ENCODE data around the gene ADAMTS9.

ADAMTS9 gene

GRCh38 chr3:64686446-64686908 is 1.3 kb downstream of the ADAMTS9 start:
- peak; percentile 56 for DNase-seq (ENCODE audit: low spot score)

GRCh38 chr3:64685800-64686445 is 1.9 kb downstream of the ADAMTS9 start:
- peak; percentile 67 for DNase-seq (ENCODE audit: low spot score)

GRCh38 chr3:64685331-64685799 is 2.4 kb downstream of the ADAMTS9 start:
- no peak for DNase-seq (ENCODE audit: low spot score)

GRCh38 chr3:64684715-64685261 is 3.0 kb downstream of the ADAMTS9 start:
- no peak for DNase-seq (ENCODE audit: low spot score)

- DNase-seq (ENCODE audit: low spot score): no peak
Measured at GRCh38 chr3:64681827-64682226, 6.0 kb downstream of the ADAMTS9 start.

- no peak for DNase-seq (ENCODE audit: low spot score)
Measured at GRCh38 chr3:64681015-64681414, 6.8 kb downstream of the ADAMTS9 start.

- DNase-seq (ENCODE audit: low spot score): no peak
Measured at GRCh38 chr3:64680334-64680733, 7.5 kb downstream of the ADAMTS9 start.

- DNase-seq (ENCODE audit: low spot score): no peak
Measured at GRCh38 chr3:64677961-64678716, 9.7 kb downstream of the ADAMTS9 start.

- DNase-seq (ENCODE audit: low spot score): no peak
Measured at GRCh38 chr3:64676831-64677230, 11.0 kb downstream of the ADAMTS9 start.

GRCh38 chr3:64675687-64676247 is 12.0 kb downstream of the ADAMTS9 start:
- DNase-seq (ENCODE audit: low spot score): no peak

GRCh38 chr3:64674591-64675076 is 13.2 kb downstream of the ADAMTS9 start:
- no peak for DNase-seq (ENCODE audit: low spot score)

GRCh38 chr3:64673159-64673715 is 14.6 kb downstream of the ADAMTS9 start:
- DNase-seq (ENCODE audit: low spot score): no peak

GRCh38 chr3:64668582-64669510 is 19.0 kb downstream of the ADAMTS9 start:
- DNase-seq (ENCODE audit: low spot score): no peak

GRCh38 chr3:64667887-64668581 is 19.8 kb downstream of the ADAMTS9 start:
- no peak for DNase-seq (ENCODE audit: low spot score)

- DNase-seq (ENCODE audit: low spot score): no peak
Measured at GRCh38 chr3:64667138-64667537, 20.7 kb downstream of the ADAMTS9 start.

GRCh38 chr3:64666171-64666588 is 21.6 kb downstream of the ADAMTS9 start:
- no peak for DNase-seq (ENCODE audit: low spot score)

- DNase-seq (ENCODE audit: low spot score): no peak
Measured at GRCh38 chr3:64664397-64664796, 23.4 kb downstream of the ADAMTS9 start.

- no peak for DNase-seq (ENCODE audit: low spot score)
Measured at GRCh38 chr3:64659617-64659978, 28.2 kb downstream of the ADAMTS9 start.

GRCh38 chr3:64658001-64658400 is 29.8 kb downstream of the ADAMTS9 start:
- no peak for DNase-seq (ENCODE audit: low spot score)

GRCh38 chr3:64656544-64656943 is 31.3 kb downstream of the ADAMTS9 start:
- no peak for DNase-seq (ENCODE audit: low spot score)

GRCh38 chr3:64655160-64655559 is 32.6 kb downstream of the ADAMTS9 start:
- no peak for DNase-seq (ENCODE audit: low spot score)

Data from HuH-7.5 (cell line).